DND-41 (cell line): ENCODE data around the gene MSMB.

Experiments
- ATAC-seq: fragments of 200-7000 bp; cut with Tn5 transposase; 3 replicates; pipeline ENCODE4 v1.9.1; 2021; ENCODE audit warnings: low read depth; ENCODE audit not compliant: insufficient read depth
- DNase-seq: peaks from one replicate; pipeline ENCODE4 v3.0.0-alpha.2; 2020
- H2AFZ ChIP-seq: 2 replicates; pipeline ENCODE4 v1.6.0; 2012; ENCODE audit warnings: low read depth, low read length
- H3K27ac ChIP-seq: 2 replicates; pipeline ENCODE4 v1.5.1; 2012; ENCODE audit warnings: low read length, inconsistent platforms
- H3K27me3 ChIP-seq: fragments of 200-600 bp; sonication (generic); 2 replicates; pipeline ENCODE4 v1.6.0; 2012; ENCODE audit warnings: low read length, mild to moderate bottlenecking, inconsistent platforms; ENCODE audit not compliant: insufficient read depth, poor library complexity
- H3K36me3 ChIP-seq: 2 replicates; pipeline ENCODE4 v1.5.1; 2012; ENCODE audit warnings: low read length, inconsistent platforms; ENCODE audit not compliant: insufficient read depth
- H3K4me1 ChIP-seq: 2 replicates; pipeline ENCODE4 v1.5.1; 2012; ENCODE audit warnings: mild to moderate bottlenecking, low read length; ENCODE audit not compliant: insufficient read depth
- H3K4me2 ChIP-seq: 2 replicates; pipeline ENCODE4 v1.6.0; 2012; ENCODE audit warnings: mild to moderate bottlenecking, moderate library complexity, low read length, inconsistent platforms; ENCODE audit not compliant: insufficient read depth
- H3K4me3 ChIP-seq, 2 experiments: fragments of 200-600 bp in 1 of 2; shearing (Covaris generic) in 1 of 2; 2 replicates each; pipeline ENCODE4 v1.5.1; 2012 to 2016; ENCODE audit warnings: inconsistent platforms in 2 of 2, low read length in 2 of 2, mild to moderate bottlenecking in 2 of 2, low read depth in 1 of 2, moderate library complexity in 1 of 2
- H3K79me2 ChIP-seq: 2 replicates; pipeline ENCODE4 v1.6.0; 2012; ENCODE audit warnings: low read length, inconsistent platforms; ENCODE audit not compliant: insufficient read depth
- H3K9ac ChIP-seq: 2 replicates; pipeline ENCODE4 v1.6.0; 2012; ENCODE audit warnings: low read depth, mild to moderate bottlenecking, inconsistent platforms, low read length, moderate library complexity
- H3K9me3 ChIP-seq: 2 replicates; pipeline ENCODE4 v1.5.1; 2012; ENCODE audit warnings: low read length, moderate library complexity, mild to moderate bottlenecking, inconsistent platforms; ENCODE audit not compliant: insufficient read depth, severe bottlenecking
- H4K20me1 ChIP-seq: 2 replicates; pipeline ENCODE4 v1.6.0; 2012; ENCODE audit warnings: low read length; ENCODE audit not compliant: insufficient read depth
- CTCF ChIP-seq: IDR thresholded peaks from 2 replicates; pipeline ENCODE4 v1.5.1; 2012; ENCODE audit warnings: borderline replicate concordance, low read length, moderate library complexity, mild to moderate bottlenecking; ENCODE audit not compliant: poor library complexity, severe bottlenecking; ENCODE audit errors: extremely low read depth
- EZH2 ChIP-seq: IDR thresholded peaks from 3 replicates; pipeline ENCODE4 v1.6.1; 2012; ENCODE audit warnings: borderline replicate concordance, low read depth, mild to moderate bottlenecking, moderate library complexity, low read length, inconsistent platforms; ENCODE audit not compliant: severe bottlenecking

The MSMB gene

GRCh38 chr10:46092524-46093081 lies 46.5 kb upstream of the MSMB start:
- no peaks in the 10 kb centered on the region for H3K9me3 ChIP-seq
- peaks cover 3% of the 10 kb centered on the region for H3K79me2 ChIP-seq
- no peak for TF ChIP-seq EZH2
- TF ChIP-seq CTCF = no peak
- ATAC-seq = peak; percentile 65
- H4K20me1 ChIP-seq = no peaks in the 10 kb centered on the region
- no peak overlapping the region for H2AFZ ChIP-seq
- H3K4me1 ChIP-seq = peaks cover 89% of the 10 kb centered on the region
- peak overlapping the region; percentile 80 for H3K27ac ChIP-seq
- DNase-seq = peak; percentile 83
- no peaks in the 10 kb centered on the region for H3K36me3 ChIP-seq
- H3K27me3 ChIP-seq = no peaks in the 10 kb centered on the region
- H3K9ac ChIP-seq = peak overlapping the region; percentile 49
- peak overlapping the region in 1 of 2 experiments; percentile 52; a peak in 2 of 4 replicates for H3K4me3 ChIP-seq
- H3K4me2 ChIP-seq = peak overlapping the region; percentile 58

GRCh38 chr10:46091828-46092523 lies 45.9 kb upstream of the MSMB start:
- Histone ChIP-seq H3K36me3 (no peaks in the 10 kb centered on the region), H3K9ac (peak overlapping the region; percentile 36), H4K20me1 (no peaks in the 10 kb centered on the region), H2AFZ (no peak overlapping the region), H3K9me3 (no peaks in the 10 kb centered on the region), H3K4me2 (peak overlapping the region; percentile 7; the same call in 1 of the 2 replicates), H3K27ac (peak overlapping the region; percentile 80), H3K4me1 (peaks cover 83% of the 10 kb centered on the region), H3K4me3 (no peak overlapping the region), H3K79me2 (peaks cover 3% of the 10 kb centered on the region), H3K27me3 (no peaks in the 10 kb centered on the region)
- ATAC-seq (peak; percentile 2; the same call in 2 of the 3 replicates), DNase-seq (no peak)
- TF ChIP-seq EZH2 = no peak
- TF ChIP-seq CTCF = no peak

GRCh38 chr10:46091080-46091827 lies 45.2 kb upstream of the MSMB start:
- Histone ChIP-seq H3K4me1 (peaks cover 75% of the 10 kb centered on the region), H3K9ac (peak overlapping the region; percentile 36), H3K79me2 (peaks cover 3% of the 10 kb centered on the region), H3K9me3 (no peaks in the 10 kb centered on the region), H3K27me3 (no peaks in the 10 kb centered on the region), H3K4me2 (0 out of 2 replicates have a peak overlapping the region, but pooled peaks have one; percentile 7), H3K4me3 (no peak overlapping the region), H3K36me3 (no peaks in the 10 kb centered on the region), H3K27ac (peak overlapping the region; percentile 80), H4K20me1 (no peaks in the 10 kb centered on the region), H2AFZ (no peak overlapping the region)
- ATAC-seq (no peak), DNase-seq (peak; percentile 43)
- TF ChIP-seq CTCF (peak; percentile 4), EZH2 (no peak)
